ENCODE results near the gene GRAMD1A. TPM values are rescaled to one million over a fixed set of nuclear protein-coding genes. Genes with fewer than 3 reads are reported as not detected.
"Not testable (repeated sequence)": the region's sequence is repeated elsewhere in the genome, so short reads cannot be mapped to it uniquely, and the experiment has no call there.

The GRAMD1A gene
- total RNA-seq, 1 donor from 2014 or later, result 79.6 TPM

- Mint-ChIP-seq H3K4me3 (no peak overlapping the region), H3K36me3 (no peaks in the 10 kb centered on the region), H3K9me3 (no peaks in the 10 kb centered on the region), H3K4me1 (ENCODE audit: unreplicated experiment) (peaks cover 15% of the 10 kb centered on the region), H3K27ac (no peak overlapping the region), H3K27me3 (peaks cover 3% of the 10 kb centered on the region)
- TF ChIP-seq CTCF (conservative IDR thresholded peaks at IDR 0.05), result no peak
- DNase-seq (ENCODE audit: extremely low spot score, unreplicated experiment), result no peak
Measured at GRCh38 chr19:34995551-34995950, 4.6 kb upstream of the GRAMD1A start.

DNA sequence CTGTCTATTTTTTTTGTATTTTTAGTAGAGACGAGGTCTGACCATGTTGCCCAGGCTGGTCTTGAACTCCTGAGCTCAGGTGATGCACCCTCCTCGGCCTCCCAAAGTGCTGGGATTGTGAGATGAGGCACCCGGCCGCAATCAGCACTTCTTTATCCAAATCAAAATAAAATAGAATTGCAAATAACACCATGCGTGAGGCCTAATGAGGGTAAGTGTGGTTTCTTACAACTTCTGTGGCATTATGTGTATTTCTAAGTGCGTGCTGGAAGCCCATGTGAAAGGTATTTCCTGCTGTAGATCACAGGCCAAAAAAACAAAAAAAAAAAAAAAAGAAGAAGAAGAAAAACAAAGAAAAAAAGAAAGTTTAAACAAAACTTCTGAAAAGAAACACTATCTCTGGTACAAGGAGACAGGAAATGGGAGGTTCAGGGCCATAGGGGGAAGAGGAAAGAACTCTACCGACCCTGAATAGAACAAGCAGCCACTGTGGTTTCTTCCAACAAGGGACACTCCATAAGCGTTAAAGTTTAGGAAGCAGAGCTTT, 3.0 kb upstream of the GRAMD1A start:
- no peaks in the 10 kb centered on the region for H3K9me3 Mint-ChIP-seq
- DNase-seq (ENCODE audit: extremely low spot score, unreplicated experiment), result no peak
- H3K4me3 Mint-ChIP-seq, result peak overlapping the region; percentile 74
- H3K27ac Mint-ChIP-seq, result no peak overlapping the region
- peaks cover 19% of the 10 kb centered on the region for H3K4me1 Mint-ChIP-seq (ENCODE audit: unreplicated experiment)
- H3K27me3 Mint-ChIP-seq, result no peaks in the 10 kb centered on the region
- no peak for TF ChIP-seq CTCF (conservative IDR thresholded peaks at IDR 0.05)
- no peaks in the 10 kb centered on the region for H3K36me3 Mint-ChIP-seq

DNA sequence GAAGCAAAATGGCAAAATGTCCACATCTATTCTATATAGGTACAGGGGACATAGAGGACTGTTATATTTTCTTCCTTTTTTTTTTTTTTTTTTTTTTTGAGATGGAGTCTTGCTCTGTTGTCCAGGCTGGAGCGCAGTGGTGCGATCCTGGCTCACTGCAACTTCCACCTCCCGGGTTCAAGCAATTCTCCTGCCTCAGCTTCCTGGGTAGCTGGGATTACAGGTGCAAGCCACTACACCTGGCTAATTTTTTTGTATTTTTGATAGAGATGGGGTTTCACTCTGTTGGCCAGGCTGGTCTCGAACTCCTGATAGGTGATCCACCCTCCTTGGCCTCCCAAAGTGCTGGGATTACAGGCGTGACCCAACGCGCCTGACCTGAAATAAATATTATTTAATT, 1.9 kb upstream of the GRAMD1A start:
- H3K27ac Mint-ChIP-seq, result not testable (repeated sequence)

DNA sequence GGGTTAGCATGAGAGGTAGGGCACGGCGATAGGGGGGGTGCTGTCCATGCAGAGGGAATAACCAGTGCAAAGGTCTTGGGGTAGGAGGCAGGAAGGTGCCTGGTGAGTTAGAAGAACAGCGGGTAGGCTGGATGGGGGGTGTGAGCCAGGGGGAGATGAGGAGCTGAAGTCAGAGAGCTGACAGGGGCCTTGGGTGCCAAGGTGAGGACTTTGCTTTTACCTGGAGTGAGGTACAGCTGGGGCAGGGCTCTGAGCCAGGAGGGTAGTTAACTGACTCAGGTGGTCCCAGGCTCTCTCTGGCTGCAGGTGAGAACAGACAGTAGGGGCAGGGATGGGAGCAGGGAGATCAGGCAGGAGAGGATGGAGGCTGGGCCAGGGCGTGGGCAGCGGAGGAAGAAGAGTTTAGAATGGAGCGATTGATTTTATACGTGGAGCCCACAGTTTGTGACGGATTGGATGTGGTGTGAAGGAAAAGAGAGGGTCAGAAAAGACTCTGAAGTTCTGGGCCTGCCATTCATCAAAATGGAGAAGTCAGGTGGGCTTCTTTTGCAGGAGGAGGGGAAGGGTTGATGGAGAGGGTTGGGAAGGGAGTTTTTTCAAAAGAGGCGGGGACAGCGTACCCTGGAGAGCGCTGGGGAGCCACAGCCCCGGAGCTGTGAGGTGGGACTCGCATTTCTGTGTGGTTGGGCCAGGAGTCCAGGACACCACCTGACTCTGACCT, 1.2 kb upstream of the GRAMD1A start:
- Mint-ChIP-seq H3K4me3 (peak overlapping the region; percentile 89), H3K9me3 (no peaks in the 10 kb centered on the region), H3K4me1 (ENCODE audit: unreplicated experiment) (peaks cover 34% of the 10 kb centered on the region), H3K27ac (peak overlapping the region; percentile 86), H3K27me3 (no peaks in the 10 kb centered on the region), H3K36me3 (no peaks in the 10 kb centered on the region)
- no peak for DNase-seq (ENCODE audit: extremely low spot score, unreplicated experiment)
- TF ChIP-seq CTCF (conservative IDR thresholded peaks at IDR 0.05), result no peak

More for the DNA sequence above, 1.9 kb upstream of the GRAMD1A start:
- Mint-ChIP-seq H3K4me1 (ENCODE audit: unreplicated experiment) (peaks cover 29% of the 10 kb centered on the region), H3K4me3 (peak overlapping the region; percentile 89)
- H3K9me3 Mint-ChIP-seq; H3K36me3 Mint-ChIP-seq; DNase-seq (ENCODE audit: extremely low spot score, unreplicated experiment); H3K27me3 Mint-ChIP-seq: not testable (repeated sequence)

DNA sequence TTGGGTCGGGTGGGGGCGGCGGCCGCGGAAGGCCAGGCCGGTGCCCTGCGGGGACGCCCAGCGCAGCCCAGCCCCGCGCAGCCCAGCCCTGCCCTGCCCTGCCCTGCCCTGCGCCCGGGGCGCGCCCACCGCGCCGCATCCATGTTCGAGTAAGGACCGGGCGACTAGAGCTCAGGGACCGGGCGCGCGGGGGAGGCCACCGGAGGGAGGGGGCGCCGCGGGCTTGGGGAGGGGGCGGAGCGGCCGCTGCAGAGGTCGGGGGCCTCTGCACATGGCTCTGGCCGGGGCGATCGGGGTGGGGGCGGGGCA, 169 bp downstream of the GRAMD1A start:
- Mint-ChIP-seq H3K4me1 (ENCODE audit: unreplicated experiment) (peaks cover 39% of the 10 kb centered on the region), H3K36me3 (no peaks in the 10 kb centered on the region), H3K4me3 (no peak overlapping the region), H3K27ac (peak overlapping the region; percentile 86), H3K9me3 (no peaks in the 10 kb centered on the region), H3K27me3 (no peaks in the 10 kb centered on the region)
- no peak for TF ChIP-seq CTCF (conservative IDR thresholded peaks at IDR 0.05)
- no peak for DNase-seq (ENCODE audit: extremely low spot score, unreplicated experiment)

GRCh38 chr19:35000647-35001501, 751 bp downstream of the GRAMD1A start:
- peaks cover 39% of the 10 kb centered on the region for H3K4me1 Mint-ChIP-seq (ENCODE audit: unreplicated experiment)
- peak overlapping the region; percentile 95 for H3K4me3 Mint-ChIP-seq
- no peak for DNase-seq (ENCODE audit: extremely low spot score, unreplicated experiment)
- no peaks in the 10 kb centered on the region for H3K9me3 Mint-ChIP-seq
- TF ChIP-seq CTCF (conservative IDR thresholded peaks at IDR 0.05), result no peak
- H3K27ac Mint-ChIP-seq, result peak overlapping the region; percentile 96
- H3K27me3 Mint-ChIP-seq, result no peaks in the 10 kb centered on the region
- no peaks in the 10 kb centered on the region for H3K36me3 Mint-ChIP-seq

Data from type B pancreatic cell (in vitro differentiated cells).